Esophagus squamous epithelium (tissue), 4 donors: Measurements from ENCODE around the gene GNPDA2.
A peak's percentile ranks its signal among the peaks of the same experiment; 100 is the strongest.

ENCODE experiments used
- POLR2A ChIP-seq, 4 donors: fragments of 450-650 bp; IDR thresholded peaks; one replicate each; pipeline ENCODE4 v1.6.1; 2017; ENCODE audit warnings: antibody characterized with exemption in 4 of 4, mild to moderate bottlenecking in 4 of 4, moderate library complexity in 3 of 4
- TF ChIP-seq, protein P1 (sequence below), 6 experiments: fragments of 450-650 bp in 4 of 6; fragments of 200-600 bp in 2 of 6; sonication (generic) in 2 of 6; IDR thresholded peaks; one replicate each; pipeline ENCODE4 v1.5.1; 2016 to 2019; ENCODE audit warnings: antibody characterized with exemption in 6 of 6, mild to moderate bottlenecking in 4 of 6, moderate library complexity in 4 of 6

DNA sequence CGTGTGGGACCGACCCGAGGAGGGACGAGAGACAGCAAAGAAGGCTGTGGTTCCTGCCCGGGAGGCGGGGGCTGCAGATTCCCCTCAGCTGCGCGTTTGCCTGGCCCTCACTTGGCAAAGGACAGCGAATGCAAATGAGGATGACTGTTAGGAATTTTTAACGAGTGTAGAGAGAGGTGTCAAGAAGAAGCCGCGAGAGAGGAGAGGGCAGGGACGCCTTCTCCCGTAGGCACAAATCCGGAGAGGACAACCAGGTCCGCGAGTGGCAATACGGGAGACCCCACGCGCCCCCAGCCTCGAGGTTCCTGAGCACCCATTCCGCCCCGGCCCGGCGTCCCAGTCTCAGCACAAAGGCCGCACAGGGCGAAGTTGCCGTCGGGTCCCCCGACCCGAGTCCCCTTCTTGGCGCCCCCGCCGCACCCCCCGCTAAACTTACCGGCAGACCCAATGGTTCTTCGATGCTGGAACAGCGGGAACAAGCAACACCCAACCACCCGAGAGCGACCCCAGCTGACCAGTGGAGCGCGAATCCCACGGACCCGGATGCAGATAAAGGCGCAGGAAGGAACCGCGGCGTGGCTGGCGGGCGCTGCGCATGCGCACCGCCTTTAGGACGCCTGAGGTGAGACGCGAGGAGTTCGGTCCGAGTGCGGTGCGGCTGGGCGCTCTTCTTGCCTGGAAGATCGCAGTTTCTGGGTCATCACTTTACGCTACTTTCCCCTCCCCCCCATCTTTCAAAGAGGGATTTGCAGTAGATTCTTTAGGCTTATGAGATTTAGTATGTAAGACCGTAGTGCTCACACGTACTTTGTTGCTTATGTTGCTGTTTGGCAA is at the start of gene GNPDA2:
- TF ChIP-seq, protein P1, sequence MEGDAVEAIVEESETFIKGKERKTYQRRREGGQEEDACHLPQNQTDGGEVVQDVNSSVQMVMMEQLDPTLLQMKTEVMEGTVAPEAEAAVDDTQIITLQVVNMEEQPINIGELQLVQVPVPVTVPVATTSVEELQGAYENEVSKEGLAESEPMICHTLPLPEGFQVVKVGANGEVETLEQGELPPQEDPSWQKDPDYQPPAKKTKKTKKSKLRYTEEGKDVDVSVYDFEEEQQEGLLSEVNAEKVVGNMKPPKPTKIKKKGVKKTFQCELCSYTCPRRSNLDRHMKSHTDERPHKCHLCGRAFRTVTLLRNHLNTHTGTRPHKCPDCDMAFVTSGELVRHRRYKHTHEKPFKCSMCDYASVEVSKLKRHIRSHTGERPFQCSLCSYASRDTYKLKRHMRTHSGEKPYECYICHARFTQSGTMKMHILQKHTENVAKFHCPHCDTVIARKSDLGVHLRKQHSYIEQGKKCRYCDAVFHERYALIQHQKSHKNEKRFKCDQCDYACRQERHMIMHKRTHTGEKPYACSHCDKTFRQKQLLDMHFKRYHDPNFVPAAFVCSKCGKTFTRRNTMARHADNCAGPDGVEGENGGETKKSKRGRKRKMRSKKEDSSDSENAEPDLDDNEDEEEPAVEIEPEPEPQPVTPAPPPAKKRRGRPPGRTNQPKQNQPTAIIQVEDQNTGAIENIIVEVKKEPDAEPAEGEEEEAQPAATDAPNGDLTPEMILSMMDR (IDR thresholded peaks at IDR 0.05) = peak in 2 of 6 experiments; percentile 14 to 50
- peak in 3 of 4 donors; percentile 10 to 40 (median 14) for TF ChIP-seq POLR2A (IDR thresholded peaks at IDR 0.05)
